ENCODE measurements around the gene LDLRAD3.

- TF ChIP-seq, protein P1, sequence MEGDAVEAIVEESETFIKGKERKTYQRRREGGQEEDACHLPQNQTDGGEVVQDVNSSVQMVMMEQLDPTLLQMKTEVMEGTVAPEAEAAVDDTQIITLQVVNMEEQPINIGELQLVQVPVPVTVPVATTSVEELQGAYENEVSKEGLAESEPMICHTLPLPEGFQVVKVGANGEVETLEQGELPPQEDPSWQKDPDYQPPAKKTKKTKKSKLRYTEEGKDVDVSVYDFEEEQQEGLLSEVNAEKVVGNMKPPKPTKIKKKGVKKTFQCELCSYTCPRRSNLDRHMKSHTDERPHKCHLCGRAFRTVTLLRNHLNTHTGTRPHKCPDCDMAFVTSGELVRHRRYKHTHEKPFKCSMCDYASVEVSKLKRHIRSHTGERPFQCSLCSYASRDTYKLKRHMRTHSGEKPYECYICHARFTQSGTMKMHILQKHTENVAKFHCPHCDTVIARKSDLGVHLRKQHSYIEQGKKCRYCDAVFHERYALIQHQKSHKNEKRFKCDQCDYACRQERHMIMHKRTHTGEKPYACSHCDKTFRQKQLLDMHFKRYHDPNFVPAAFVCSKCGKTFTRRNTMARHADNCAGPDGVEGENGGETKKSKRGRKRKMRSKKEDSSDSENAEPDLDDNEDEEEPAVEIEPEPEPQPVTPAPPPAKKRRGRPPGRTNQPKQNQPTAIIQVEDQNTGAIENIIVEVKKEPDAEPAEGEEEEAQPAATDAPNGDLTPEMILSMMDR (IDR thresholded peaks at IDR 0.05) = no peak
- no peak for TF ChIP-seq ZFX (IDR thresholded peaks at IDR 0.05; ENCODE audit: borderline replicate concordance)
These were observed 54.8 kb downstream of the LDLRAD3 start for GRCh38 chr11:35998634-35999033.

Measured in 22Rv1 (cell line).